Subcutaneous adipose tissue (tissue), 4 donors: ENCODE measurements around the gene HMCES. TPM values are rescaled to one million over a fixed set of nuclear protein-coding genes. Genes with fewer than 3 reads are reported as not detected.

Experiments used
- small RNA-seq: library from RNA; depleted of rRNA; stranded (forward); fragments of <200 nt; gene quantifications from one replicate; pipeline ENCODE3, GENCODE V24; 2016
- total RNA-seq, 4 donors: library from RNA; depleted of rRNA; stranded (reverse); fragments of >200 nt; gene quantifications; one replicate each; pipeline ENCODE4 v1.1.0, GENCODE V29; 2016
- TF ChIP-seq, protein P1 (sequence below): fragments of 450-650 bp; IDR thresholded peaks from one replicate; pipeline ENCODE4 v1.5.1; 2016; ENCODE audit warnings: low read depth, mild to moderate bottlenecking, control low read depth, antibody characterized with exemption, moderate library complexity

Gene HMCES
- total RNA-seq, 4 donors from 2014 or later = 23.6 to 62.9 (median 28.2) TPM

DNA sequence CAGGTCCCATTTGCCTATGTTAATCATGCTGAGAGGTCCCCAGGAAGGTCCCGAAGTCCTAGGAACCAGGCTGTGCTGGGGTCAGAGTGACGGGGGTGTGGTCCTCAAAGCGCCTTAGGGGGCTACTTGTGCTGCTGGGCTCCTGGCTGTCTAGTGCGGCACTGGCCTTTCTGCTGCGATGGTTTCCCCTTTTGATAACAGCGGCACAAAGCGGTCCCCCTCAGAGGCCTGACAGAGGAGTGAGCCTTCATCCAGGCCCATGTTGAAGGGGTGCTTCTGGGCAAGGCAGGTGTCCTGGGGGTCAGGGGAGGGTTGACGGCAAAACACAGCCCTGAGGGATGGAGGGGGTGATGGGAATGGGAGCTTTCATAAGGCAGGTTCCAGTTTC is 68.8 kb downstream of the HMCES start:
- TF ChIP-seq, protein P1, sequence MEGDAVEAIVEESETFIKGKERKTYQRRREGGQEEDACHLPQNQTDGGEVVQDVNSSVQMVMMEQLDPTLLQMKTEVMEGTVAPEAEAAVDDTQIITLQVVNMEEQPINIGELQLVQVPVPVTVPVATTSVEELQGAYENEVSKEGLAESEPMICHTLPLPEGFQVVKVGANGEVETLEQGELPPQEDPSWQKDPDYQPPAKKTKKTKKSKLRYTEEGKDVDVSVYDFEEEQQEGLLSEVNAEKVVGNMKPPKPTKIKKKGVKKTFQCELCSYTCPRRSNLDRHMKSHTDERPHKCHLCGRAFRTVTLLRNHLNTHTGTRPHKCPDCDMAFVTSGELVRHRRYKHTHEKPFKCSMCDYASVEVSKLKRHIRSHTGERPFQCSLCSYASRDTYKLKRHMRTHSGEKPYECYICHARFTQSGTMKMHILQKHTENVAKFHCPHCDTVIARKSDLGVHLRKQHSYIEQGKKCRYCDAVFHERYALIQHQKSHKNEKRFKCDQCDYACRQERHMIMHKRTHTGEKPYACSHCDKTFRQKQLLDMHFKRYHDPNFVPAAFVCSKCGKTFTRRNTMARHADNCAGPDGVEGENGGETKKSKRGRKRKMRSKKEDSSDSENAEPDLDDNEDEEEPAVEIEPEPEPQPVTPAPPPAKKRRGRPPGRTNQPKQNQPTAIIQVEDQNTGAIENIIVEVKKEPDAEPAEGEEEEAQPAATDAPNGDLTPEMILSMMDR = no peak

DNA sequence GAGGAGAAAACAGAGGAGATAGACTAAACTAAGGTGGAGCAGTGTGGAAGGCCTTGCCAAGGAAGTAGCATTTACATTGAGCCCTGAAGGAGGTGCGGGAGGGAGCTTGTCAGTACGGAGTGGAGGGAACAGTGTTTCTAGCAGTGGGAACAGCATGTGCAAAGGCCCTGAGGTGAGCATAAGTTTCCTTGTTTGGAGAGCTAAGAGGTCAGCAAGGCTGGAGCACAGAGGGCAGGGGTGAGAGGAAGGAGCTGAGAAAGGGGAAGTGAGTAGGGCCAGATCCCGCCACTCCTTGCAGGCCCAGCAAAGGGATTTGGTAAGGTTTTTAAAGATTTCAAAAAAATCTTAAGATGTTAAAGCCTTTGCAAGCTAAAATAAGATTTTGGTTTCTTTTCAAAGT is 70.1 kb downstream of the HMCES start:
- TF ChIP-seq, protein P1 = no peak

GRCh38 chr3:129349791-129350190 is 71.1 kb downstream of the HMCES start:
- TF ChIP-seq, protein P1 = no peak

DNA sequence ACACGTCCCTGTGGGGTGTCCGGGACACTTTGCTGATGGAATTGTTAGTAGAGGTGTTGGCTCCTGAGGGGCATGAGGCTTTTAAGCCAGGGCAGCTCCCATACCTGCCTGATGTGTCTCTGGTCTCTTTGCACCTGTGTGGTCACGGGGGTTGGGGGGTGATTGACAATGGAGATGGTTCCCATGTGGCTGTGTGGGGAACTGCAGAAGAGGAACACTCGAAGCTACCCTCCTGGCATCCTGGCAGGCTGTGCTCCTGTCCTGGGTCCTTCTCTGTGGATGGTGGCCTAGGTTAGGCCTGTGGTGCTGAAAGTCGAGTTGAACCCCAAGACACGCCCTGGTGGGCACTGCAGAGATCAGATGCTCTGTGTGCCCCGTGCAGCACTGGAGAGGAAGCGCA is 73.4 kb downstream of the HMCES start:
- TF ChIP-seq, protein P1 = no peak

DNA sequence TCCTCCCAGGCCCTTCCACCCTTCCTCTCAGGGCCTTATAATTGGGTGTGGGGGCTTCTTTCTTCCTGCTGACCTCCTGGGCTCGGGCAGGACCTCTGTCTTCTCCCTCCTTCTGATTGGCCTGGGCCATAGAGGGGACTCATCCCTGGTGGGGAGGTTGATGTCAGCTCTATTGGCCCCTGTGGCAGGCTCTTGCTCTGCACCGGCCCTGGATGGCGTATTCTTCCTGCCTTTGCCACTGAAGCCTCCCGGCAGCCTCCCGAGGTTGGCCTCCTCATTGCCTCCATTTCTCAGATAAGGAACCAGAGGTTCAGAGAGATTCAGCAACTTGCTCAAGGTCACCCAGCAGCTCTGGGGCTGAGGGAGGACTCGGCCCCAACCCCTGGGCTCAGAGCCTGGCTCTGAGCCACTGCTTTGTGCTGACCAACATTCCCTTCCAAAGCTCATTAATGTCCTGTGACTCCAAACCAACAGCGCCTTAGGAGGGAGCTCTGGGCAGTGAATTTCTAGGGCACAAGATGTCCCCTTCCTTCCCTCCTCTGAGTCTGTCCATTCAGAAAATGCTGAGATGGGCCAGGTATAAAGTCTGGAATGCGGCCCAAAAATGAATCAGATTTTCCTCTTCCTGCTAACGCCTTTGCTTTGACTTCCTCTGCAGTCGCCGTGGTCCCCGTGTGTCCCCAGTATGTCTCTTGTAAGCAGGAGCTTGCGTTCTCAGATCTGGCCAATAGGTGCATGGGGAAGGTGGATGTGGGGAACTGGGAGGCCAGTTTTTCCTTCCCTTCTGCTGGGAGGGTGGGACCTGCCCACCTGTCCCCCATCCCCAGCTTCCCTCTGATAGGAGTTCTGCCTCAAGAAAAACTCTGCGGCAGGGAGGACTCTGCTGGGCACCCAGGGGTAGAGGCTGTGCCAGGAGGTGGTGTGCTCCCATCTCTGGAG is 74.2 kb downstream of the HMCES start:
- TF ChIP-seq, protein P1 = no peak

GRCh38 chr3:129353589-129353941 is 74.9 kb downstream of the HMCES start:
- TF ChIP-seq, protein P1 = no peak

Small RNA genes within 50 kb of the gene (small RNA-seq; reads per million reads assigned to genes)
- gene MIR6826 = not detected

Other genes starting within 250 kb of the HMCES start
- gene GP9, start 218.1 kb upstream of the HMCES start, total RNA-seq = not detected
- gene RAB43, start 157.1 kb upstream of the HMCES start, total RNA-seq = 10 to 100 TPM in 2 of 4 donors, 1 to 10 TPM in 2; 6.3 to 16.4 (median 9.9) TPM
- 10 to 100 TPM; 15.8 to 23.0 (median 19.3) TPM for gene ISY1, start 117.8 kb upstream of the HMCES start, total RNA-seq
- gene CNBP, start 95.0 kb upstream of the HMCES start, total RNA-seq = 100 to 1,000 TPM; 438 to 508 (median 456) TPM
- gene COPG1, start 29.3 kb upstream of the HMCES start, total RNA-seq = 100 to 1,000 TPM in 2 of 4 donors, 10 to 100 TPM in 2; 81.9 to 105 (median 91.8) TPM
- 1 to 10 TPM in 1 of 4 donors, under 1 TPM in 1, not detected in 2; 0.94 to 1.0 TPM for gene EFCAB12, start 149.8 kb downstream of the HMCES start, total RNA-seq
- gene MBD4, start 161.1 kb downstream of the HMCES start, total RNA-seq = 10 to 100 TPM; 25.1 to 44.9 (median 31.9) TPM
- gene IFT122, start 161.4 kb downstream of the HMCES start, total RNA-seq = 10 to 100 TPM; 26.4 to 57.3 (median 45.3) TPM
- gene RHO, start 249.8 kb downstream of the HMCES start, total RNA-seq = not detected